GM21390 (cell line): Measurements from ENCODE around the gene SNAI3.

Source experiments
- ATAC-seq: cut with Tn5 transposase; IDR thresholded peaks from one replicate; pipeline ENCODE4 v1.9.1; 2021; ENCODE audit not compliant: unreplicated experiment

SNAI3 gene

DNA sequence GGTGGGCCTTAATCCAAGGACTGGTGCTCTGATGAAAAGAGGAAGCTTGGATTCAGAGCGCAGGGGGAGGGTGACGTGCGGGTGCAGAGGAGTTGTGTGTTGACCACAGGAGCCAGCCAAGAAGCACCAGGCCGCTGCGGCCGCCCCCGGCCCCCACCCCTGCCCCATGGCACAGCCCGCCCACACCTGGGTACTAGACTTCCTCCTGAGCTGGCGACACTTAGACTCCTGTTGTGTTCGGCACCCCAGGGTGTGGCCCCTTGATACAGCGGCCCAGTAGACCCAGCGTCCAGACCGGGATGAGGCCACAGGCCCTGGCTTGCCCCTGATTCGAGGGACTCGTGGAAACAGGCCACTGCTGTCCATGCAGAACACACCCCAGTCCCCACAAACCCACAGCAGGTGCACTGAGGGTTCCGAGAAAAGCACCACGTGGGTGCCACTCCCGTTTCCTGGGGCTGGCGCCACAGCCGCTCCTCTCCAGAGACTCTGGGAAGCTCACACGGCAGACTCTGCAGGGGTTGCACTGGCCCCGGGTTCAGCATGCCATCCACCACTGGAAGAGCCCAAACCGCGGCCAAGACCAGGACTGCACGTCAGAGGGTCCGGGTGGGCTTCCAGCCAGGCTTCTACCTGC, 5.7 kb upstream of the SNAI3 start:
- ATAC-seq: no peak

DNA sequence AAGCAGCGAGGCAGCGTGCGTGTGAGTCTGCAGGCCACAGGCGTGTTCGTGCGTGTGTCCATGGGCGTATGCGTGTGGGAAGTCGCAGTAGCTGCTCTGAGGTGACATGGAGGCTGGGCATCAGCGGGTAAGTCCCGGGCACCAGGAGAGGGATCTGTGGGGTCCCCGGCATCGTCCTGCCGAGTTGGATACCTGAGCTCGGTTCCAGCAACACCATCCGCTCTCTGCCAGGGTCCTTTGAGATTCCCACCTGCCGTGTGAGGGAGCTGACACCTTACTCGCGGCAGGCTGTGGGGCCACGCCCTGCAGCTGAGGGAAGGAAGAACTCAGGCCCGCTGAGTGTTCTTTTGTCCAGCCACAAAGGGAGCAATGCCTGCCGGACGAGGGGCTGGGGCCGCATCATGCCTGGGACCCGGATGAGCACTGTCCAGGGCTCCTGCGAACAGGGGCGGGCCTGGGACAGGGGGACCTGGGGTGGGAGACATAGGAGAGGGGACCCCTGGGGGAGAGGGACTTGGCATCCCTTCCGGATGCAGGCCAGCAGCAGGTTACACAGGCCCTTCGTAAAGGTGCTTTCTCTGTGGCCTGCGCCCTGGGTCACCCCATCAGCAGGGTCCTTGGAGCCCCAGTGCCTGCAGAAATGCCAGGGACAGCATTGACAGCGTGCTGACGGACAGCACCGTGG, 5.0 kb upstream of the SNAI3 start:
- no peak for ATAC-seq

DNA sequence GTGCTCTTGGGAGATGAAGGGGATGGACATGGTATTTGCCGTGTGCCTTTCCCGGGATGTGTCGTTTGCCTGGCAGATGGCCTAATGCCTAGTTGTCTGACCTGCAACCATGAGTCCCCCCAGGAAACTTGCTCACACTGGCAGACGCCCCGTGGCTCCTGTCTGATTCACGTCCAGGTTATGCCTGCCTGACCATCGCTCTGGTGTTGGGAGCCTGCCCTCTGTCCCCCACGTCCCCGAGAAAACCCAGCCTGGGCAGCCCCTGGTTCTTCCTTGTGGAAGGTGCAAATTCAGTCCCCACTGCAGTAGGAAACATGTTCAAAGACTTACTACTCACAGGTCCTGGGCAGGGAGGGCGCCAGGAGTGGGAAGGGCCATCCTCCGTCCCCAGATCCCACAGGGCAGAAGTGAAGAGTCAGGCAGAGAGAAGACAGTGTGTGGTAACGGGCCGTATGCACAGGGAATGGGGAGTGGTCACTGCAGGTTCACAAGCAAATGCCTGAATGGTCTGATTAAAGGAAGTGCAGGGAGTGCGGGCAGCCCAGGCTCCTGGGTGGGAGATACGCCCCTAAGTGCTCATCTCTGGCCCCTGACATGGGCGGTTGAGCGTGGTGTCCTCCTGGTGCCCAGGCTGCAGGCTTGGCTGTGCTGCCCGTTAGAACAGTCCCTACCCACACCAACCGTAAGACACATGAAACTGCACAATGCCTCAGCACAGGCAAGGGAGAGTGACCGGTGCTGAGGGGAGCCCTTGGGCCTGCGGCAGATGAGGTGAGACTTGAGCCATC, 4.2 kb upstream of the SNAI3 start:
- no peak for ATAC-seq

DNA sequence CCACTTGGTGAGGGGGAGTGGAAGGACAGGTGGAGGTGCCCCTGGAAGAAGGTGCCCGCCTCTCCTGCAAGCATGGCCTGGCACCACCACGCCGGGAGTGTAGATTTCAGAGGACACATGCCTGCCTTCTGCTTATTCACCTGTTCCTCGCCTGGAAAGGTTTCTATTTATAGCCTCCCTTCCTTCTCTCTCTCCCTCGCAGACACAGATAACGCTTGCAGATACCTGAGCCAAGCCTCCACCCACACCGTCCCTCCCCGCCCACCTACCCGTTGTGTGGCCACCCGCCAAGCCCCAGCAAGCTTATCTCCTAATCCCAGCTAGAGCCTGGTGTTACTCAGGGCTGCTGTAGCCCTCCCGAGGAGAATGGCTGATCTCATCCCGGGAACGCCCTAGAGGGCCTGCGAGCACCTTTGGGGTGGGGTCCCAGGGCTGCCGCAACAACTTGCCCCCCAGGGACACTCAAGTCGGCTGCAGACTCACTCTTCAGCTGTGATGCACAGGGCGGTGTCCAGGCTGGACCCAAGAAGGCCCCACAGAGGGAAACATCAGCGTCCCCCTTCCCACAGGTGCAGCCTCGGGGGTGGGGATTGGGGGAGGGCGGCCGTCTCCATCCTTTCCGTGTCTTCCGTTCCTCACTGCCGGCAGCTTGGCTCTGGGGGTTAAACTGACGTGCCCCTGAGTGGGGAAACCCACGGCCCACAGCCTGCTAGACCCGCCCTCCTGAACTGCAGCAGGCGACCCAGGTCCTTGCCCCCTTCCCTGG, 1.9 kb upstream of the SNAI3 start:
- ATAC-seq: no peak

DNA sequence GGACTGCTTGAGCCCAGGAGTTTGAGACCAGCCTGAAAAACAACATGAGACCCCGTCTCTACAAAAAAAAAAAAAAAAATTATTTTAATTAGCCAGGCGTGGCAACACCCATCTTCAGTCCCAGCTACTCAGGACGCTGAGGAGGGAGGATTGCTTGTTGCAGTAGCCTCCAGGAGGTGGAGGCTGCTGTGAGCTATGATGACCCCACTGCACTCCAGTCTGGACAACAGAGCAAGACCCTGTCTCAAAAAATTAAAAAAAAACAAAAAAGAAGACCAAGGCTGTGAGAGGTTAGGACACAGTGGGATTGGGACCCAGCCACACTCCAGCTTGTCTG, 1.3 kb upstream of the SNAI3 start:
- no peak for ATAC-seq

DNA sequence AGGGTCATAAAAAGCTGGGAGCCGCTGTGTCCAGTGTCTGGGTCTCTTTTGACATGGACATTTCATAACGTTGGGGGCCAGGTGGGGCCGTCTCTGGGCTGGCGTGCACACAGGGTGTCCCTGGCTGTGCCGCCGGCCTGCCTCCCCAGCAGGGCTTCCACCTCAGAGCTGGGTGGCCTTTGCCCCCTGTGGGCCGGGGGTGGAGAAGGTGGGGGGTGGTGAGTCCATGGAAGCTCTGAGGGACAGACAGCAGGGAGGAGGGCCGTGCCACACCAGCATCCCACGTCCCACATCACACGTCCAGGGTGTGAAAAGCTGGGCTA, 908 bp upstream of the SNAI3 start:
- no peak for ATAC-seq

DNA sequence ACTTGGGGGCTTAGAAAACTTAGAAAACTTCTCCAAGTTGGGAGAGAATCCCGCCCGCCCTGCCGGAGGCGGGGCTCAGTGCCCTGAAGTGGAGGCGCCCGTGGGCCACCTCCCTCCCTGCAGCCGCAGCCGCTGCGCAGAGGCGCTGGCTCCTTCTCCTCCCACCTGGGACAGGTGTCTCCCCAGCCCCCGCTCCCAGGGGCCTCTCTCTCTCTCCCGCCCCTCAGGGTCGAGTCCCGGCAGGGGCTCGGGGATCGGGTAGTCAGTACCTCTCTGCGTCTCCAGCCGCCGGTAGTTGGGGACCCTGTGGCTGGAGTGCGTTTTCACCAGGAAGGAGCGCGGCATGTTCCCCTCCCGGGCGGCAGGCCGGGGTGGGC, 257 bp downstream of the SNAI3 start:
- peak; percentile 8 for ATAC-seq

DNA sequence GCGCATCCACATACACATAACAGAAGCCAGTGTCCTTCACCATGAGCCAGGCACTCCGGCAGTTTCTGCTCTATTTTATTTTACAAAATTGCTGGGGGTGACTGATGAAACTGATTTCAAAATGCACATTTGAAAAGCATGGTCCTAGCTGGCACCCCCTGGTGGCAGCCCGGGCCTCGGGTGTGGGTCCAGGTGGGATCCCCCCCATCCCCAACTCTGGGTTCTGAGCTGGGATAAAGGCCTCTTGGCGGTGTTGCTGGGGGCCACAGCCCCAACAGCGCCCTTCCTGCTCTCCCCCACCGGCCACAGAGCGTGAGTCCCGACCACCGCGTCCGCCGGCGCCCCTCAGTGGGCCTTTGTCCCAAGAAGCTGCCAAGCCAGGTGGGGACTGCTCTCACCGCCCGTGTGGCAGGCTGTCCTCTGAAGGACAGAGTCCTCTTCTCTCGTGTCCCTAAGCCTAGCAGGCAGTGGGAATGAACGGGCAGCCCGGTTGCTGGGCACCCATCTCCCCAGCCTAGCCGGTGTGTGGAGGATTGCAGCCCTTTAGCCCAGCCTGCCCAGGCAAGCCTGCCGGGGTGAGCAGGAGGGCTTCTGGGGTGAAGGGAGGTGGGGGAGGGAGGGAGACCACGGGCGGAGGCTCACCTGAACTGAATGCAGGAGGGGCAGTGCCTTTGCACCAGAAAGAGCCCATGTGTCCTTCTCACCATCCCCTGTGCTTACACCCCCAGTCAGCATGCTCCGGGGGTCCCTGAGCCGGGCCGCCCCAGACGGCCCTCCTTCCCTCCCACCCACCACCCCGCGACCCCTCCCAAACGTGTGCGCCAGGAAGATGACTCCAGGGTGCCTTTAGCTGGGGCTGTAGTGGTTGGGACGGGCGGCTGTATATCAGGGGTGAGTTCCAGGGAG, 898 bp downstream of the SNAI3 start:
- ATAC-seq: no peak

DNA sequence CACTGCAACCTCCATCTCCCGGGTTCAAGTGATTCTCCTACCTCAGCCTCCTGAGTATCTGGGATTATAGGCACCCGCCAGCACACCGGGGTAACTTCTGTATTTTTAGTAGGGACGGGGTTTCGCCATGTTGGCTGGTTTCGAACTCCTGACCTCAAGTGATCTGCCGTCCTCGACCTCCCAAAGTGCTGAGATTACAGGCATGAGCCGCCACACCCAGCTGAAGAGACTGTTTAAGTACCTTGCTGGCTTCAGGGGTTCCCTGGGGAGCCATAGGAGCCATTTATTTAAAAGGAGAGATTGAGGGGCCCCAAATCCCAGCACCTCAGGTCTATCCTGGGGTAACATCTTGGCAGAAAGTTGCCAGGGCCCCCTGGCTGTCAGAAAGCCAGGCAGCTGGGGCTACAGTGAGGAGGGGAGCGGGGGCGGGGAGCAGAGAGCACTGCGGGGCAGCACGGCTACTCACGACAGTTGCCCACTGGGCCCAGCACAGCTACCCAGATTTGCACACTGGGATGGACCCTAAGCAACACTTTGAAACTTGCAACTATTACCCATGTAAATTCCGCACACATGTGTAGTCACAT, 1.6 kb downstream of the SNAI3 start:
- no peak for ATAC-seq

DNA sequence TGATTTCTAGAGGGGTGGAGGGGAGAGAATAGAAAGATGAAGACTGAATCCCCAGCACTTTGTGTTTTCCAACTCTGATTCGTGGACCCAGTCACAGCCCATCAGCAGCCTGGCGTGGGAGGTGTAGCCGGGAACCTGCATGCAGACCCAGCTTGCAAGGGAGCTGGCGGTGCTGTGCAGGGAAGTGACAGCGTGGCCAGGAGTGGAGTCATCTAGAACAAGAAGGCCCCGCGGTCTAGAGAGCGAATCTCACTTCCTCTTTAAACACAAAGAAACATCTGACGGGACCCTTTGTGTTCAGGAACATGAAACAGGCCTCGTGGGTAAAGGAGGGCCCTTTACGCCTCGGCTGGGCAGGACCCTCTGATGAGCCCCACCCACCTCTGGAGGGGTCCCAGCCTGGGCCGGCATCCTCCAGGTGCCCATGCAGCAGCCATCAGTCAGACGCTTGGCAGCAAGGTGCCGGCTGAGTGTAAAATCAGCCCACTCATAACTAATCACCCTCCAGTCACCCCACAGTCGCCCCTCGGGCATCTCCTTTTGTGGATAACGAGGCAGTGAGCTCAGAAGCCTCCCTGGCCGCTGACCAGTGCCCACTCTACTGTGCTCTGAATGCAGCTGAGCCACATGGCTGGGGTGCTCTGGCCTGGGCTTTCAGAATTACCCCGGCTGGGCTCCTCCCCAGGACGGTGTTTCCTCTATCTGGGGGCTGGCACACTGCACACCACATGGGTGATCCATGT, 4.4 kb downstream of the SNAI3 start:
- ATAC-seq: peak; percentile 75

DNA sequence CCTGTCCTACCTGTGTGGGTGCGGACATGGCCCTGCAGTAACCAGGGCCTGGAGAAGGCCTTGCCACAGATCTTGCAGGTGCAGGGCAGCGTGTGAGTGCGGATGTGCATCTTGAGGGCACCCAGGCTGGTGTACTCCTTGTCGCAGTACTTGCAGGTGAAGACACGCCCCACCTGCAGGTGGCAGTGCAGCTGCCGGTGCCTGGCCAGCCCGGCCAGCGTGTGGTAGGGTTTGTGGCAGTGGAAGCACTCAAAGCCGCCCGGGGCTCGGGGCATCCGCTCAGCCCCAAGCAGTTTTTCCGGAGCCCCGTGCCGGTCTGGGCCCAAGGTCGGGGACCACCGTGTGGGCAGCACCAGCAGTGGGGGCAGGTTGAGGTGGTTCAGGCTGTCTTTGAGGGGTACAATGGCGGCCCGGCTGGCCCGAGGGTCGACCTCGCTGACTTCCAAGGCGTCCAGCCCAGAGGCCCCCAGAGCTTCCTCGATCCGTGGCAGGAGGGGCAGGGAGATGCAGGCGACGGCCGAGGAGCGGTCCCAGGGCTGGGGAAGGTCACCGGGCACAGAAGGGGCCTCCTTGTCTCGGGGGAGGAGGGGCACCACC, 5.1 kb downstream of the SNAI3 start:
- ATAC-seq: no peak

DNA sequence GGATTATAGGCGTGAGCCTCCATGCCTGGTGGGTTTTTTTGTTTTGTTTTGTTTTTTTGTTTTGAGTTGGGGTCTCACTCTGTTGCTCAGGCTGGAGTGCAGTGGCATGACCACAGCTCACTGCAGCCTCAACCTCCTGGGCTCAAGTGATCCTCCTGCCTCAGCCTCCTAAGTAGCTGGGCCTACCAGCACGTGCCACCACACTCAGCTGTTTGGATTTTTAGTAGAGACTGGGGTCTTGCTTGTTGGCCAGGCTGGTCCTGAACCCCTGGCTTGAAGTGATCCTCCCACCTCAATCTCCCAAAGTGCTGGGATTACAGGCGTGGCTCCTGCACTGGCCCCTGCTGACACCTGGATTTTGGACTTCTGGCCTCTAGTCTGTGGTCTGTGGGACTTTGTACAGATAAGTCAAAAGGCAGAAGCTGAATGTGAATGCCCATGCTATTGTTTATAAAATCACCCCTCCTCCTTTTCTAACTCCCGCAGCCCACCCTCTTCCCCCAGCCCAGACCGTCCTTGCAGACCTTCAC, 5.7 kb downstream of the SNAI3 start:
- ATAC-seq: no peak

DNA sequence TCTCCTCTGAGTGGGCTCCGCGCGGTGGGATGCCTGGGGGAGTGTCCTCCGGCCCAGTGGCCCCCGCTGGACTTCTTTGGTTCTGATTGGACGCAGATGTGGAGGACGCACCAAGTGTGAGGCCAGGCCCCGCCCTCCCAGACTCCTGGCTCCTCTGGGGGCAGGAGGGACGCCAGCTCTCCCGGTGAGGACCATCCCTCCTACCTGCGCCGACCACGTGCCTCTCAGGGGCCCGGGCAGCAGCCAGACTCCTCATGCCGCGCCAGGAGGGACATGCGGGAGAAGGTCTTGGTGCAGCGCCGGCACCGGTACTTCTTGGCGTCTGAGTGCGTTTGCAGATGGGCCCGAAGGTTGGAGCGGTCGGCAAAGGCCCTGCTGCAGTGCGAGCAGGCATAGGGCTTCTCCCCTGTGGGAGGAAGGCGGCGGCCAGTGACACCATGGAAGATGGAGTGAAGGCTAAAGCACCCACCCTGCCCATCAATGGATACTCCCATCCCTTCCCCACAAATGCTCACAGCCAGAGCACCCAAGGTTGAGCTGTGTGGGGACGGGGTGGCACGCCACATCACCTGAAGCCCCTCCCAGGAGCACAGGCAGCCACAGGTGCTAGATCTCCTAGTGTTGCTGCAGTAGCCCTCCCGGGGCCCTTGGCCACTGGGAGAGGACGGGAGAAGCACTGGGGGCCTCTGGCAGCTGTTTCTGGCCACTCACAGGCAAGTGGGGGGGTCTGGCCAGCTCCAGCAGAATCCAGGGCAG, 7.9 kb downstream of the SNAI3 start:
- no peak for ATAC-seq

DNA sequence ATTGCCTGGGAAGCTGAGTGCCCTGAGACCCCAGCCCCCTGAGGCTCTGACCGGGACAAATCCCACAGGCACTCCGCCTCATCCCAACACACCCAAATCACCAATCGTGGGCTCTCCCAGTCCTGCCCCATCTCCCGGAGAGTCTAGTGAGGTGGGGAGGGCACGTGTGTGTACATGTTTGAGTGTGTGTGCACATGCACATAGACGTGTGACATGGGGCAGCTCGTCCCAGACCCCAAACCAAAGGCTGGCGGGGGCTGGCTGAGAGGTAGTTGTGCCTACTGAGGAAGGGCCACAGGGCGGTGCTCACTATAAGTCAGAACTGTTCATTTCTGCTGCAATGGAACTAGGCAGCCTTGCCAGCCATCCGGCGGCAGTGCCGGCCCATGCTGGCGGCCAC, 8.6 kb downstream of the SNAI3 start:
- ATAC-seq: no peak

DNA sequence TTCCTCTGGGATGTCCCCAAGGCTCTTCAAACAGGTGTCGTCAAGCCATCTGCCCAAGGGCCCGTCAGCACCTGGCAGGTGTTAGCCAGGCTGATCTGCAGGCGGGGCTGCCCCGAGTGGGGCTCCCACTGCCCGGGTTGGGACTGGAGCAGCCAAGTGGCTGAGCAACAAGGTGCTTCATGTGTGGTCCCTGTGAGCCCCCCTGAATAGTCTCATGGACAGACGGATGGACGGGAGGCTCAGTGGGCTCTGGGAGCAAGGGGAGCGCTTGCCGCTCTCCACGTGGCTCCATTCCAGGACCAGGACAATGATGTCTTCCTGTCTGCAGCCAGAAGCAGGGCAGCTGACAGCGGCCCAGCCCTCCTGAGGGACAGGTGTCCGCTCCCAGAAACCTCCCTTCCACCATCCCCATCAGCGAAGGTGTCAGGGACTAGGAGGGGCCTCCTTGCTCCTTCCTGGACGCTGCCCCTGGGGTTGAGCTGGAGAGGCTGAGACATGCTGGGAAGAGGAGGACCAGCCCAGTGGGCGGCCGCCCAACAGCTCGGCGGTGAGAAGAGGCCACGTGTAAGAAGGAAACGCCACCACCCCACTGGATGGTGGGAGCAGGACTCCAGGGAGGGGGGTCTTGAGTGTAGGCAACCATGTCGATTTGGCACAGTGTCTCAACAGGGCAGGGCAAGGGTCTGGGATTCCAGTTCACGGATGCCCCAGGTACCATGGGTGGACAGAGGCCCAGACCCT, 9.6 kb downstream of the SNAI3 start:
- no peak for ATAC-seq

DNA sequence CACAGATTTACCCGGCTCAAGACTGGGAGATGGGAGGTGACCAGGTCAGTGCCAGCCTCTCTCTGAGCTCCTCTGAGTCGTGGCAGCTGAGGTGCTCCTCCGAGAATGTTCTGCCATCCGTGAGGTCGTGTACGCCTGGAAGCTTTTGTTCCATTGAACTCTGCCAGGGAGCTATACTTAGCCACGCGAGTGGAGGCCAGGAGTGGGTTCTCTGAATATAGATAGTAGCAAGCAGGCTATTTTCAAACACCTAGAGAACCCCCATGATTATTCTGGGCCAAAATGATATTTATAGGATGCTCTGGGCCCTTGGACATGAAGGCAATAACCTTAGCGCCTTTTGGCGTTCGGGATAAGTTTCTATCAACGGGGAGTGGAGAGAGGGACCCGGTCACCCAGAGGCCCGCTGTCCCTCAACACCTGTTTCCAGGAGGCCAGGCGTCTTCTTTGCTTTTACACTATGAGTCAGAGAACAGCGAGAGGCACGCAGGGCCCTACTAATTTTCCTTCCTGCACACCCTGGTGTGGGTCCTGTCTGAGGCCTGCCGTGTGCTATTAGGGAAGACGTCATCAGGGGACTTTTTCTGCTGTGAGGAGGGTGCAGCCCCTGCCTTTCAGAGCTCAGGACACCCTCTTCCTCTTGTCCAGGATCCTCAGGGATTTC, 12.5 kb downstream of the SNAI3 start:
- no peak for ATAC-seq

DNA sequence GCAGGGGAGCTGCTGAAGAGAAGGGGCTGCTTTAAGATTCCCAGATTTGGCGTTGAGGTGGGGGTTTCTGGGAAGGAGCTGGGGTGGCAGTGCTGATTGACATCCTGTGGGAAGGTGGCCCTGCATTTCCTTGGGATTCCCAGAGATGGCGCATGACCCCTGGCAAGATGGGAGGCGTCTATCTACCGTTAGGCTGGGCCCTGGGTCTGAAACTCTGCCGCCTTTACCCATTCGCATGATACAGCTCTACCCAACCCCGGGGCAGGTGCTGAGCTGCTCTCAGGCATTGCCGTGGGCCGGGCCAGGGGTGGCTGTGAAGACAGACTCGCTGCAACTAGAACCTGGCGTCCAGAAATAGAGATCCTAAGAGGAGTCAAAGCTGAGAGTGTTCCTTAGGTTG, 13.5 kb downstream of the SNAI3 start:
- no peak for ATAC-seq
